BLaER1 (cell line): ENCODE data around the gene HOXD4.

Experiments
- H3K27ac ChIP-seq: shearing (Covaris generic); formaldehyde crosslinking; 2 replicates; pipeline ENCODE4 v1.8.1; 2022
- H3K27me3 ChIP-seq: shearing (Covaris generic); formaldehyde crosslinking; 2 replicates; pipeline ENCODE4 v1.8.1; 2022
- H3K36me3 ChIP-seq: shearing (Covaris generic); formaldehyde crosslinking; 2 replicates; pipeline ENCODE4 v1.8.1; 2022
- H3K4me1 ChIP-seq: shearing (Covaris generic); formaldehyde crosslinking; 2 replicates; pipeline ENCODE4 v1.8.1; 2022
- H3K4me2 ChIP-seq: shearing (Covaris generic); formaldehyde crosslinking; 2 replicates; pipeline ENCODE4 v1.8.1; 2022
- H3K4me3 ChIP-seq: shearing (Covaris generic); formaldehyde crosslinking; 2 replicates; pipeline ENCODE4 v1.8.1; 2022
- H3K9ac ChIP-seq: shearing (Covaris generic); formaldehyde crosslinking; 2 replicates; pipeline ENCODE4 v1.8.1; 2022
- H3K9me3 ChIP-seq: shearing (Covaris generic); formaldehyde crosslinking; 2 replicates; pipeline ENCODE4 v1.8.1; 2022
- H4K20me1 ChIP-seq: shearing (Covaris generic); formaldehyde crosslinking; 2 replicates; pipeline ENCODE4 v1.8.1; 2022
- Cebpa-rat ChIP-seq: shearing (Covaris generic); IDR thresholded peaks from 2 replicates; pipeline ENCODE4 v1.8.1; 2022

Gene HOXD4

DNA sequence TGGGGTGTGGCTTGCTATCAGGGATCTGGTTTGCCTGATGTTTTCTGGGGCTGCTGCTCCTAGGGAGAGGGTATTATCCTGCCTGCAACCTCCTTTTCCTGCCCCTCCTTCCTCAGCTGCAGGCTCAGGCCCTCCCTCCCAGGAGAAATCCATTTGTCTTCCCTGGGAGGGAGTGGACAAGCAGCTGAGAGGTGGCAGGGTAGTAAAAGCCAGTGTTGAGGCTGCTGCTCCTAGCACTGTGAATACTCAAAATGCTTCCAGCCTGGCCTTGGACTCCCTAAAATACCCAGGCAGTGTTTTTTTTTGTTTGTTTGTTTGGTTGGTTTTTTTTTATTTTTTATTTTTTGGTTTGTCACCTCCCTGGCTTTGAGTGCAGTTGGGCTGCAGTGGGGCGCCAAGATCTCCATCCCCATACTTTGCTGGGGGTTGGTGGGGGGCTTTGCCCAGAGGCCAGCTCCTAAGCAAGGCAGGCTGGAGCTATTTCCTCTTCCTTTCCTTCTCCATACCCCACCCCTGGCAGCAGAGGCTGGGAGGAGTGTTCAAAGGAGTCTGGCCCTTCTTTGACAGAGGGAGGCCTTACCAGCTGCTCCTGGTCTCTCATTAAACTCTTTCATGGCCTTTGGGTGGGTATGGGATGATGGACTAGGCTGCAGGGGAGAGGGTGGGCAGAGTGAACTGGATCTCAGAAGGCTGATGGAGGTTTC lies 19.4 kb downstream of the HOXD4 start:
- Histone ChIP-seq H3K9me3 (peaks cover 33% of the 10 kb centered on the region), H3K27me3 (peaks cover 43% of the 10 kb centered on the region), H3K27ac (no peak overlapping the region), H3K9ac (no peak overlapping the region), H3K4me1 (no peaks in the 10 kb centered on the region), H3K36me3 (no peaks in the 10 kb centered on the region), H3K4me3 (no peak overlapping the region), H4K20me1 (no peaks in the 10 kb centered on the region), H3K4me2 (no peak overlapping the region)
- no peak for TF ChIP-seq Cebpa-rat

DNA sequence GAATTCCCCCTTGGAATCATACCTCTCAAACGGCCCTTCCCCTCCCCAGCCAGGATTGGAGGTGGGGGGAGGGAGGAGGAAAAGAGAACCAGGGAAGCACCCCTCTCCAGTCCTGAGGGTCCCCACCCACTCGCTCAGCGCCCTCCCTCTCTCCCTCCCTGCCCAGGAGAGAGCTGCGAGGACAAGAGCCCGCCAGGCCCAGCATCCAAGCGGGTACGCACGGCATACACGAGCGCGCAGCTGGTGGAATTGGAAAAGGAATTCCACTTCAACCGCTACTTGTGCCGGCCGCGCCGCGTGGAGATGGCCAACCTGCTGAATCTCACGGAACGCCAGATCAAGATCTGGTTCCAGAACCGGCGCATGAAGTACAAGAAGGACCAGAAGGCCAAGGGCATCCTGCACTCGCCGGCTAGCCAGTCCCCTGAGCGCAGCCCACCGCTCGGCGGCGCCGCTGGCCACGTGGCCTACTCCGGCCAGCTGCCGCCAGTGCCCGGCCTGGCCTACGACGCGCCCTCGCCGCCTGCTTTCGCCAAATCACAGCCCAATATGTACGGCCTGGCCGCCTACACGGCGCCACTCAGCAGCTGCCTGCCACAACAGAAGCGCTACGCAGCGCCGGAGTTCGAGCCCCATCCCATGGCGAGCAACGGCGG lies 20.1 kb downstream of the HOXD4 start:
- no peak overlapping the region for H3K4me2 ChIP-seq
- H3K27me3 ChIP-seq = peaks cover 45% of the 10 kb centered on the region
- no peak overlapping the region for H3K9ac ChIP-seq
- H3K9me3 ChIP-seq = peaks cover 33% of the 10 kb centered on the region
- no peaks in the 10 kb centered on the region for H4K20me1 ChIP-seq
- no peak overlapping the region for H3K27ac ChIP-seq
- TF ChIP-seq Cebpa-rat = no peak
- no peaks in the 10 kb centered on the region for H3K36me3 ChIP-seq
- no peaks in the 10 kb centered on the region for H3K4me1 ChIP-seq
- H3K4me3 ChIP-seq = no peak overlapping the region

DNA sequence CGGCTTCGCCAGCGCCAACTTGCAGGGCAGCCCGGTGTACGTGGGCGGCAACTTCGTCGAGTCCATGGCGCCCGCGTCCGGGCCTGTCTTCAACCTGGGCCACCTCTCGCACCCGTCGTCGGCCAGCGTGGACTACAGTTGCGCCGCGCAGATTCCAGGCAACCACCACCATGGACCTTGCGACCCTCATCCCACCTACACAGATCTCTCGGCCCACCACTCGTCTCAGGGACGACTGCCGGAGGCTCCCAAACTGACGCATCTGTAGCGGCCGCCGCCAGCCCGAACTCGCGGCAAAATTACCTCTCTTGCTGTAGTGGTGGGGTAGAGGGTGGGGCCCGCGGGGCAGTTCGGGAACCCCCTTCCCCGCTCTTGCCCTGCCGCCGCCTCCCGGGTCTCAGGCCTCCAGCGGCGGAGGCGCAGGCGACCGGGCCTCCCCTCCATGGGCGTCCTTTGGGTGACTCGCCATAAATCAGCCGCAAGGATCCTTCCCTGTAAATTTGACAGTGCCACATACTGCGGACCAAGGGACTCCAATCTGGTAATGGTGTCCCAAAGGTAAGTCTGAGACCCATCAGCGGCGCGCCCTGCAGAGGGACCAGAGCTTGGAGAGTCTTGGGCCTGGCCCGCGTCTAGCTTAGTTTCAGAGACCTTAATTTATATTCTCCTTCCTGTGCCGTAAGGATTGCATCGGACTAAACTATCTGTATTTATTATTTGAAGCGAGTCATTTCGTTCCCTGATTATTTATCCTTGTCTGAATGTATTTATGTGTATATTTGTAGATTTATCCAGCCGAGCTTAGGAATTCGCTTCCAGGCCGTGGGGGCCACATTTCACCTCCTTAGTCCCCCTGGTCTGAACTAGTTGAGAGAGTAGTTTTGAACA lies 20.9 kb downstream of the HOXD4 start:
- Histone ChIP-seq H3K9me3 (peaks cover 33% of the 10 kb centered on the region), H3K27me3 (peaks cover 47% of the 10 kb centered on the region), H3K36me3 (no peaks in the 10 kb centered on the region), H3K27ac (no peak overlapping the region), H4K20me1 (no peaks in the 10 kb centered on the region), H3K4me3 (no peak overlapping the region), H3K4me2 (no peak overlapping the region), H3K9ac (no peak overlapping the region), H3K4me1 (no peaks in the 10 kb centered on the region)
- TF ChIP-seq Cebpa-rat = no peak

DNA sequence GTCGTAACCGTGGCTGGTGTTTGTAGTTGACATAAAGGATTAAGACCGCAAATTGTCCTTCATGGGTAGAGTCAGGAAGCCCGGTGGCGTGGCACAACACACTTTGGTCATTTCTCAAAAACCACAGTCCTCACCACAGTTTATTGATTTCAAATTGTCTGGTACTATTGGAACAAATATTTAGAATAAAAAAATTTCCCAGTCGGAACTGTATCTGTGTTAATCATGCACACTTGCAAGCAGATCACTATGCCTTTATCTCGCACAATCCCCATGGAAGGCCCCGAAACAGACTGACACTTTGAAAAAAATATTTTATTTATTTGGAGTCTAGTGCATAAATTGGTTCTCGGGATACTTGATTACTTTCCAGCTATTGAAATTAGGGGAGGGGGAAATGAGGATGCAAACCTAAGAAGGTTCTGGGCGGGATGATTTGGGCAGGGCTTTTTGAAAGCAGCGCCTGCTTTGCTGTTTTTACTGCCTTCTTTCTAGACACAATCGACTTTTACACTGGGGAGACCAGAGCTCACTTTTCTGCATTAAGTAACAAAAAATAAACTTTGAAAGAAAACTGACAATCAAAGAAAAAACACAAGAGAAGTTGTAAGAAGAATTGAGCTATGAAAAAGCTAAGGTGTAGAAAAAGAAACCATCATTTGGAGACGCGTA lies 21.7 kb downstream of the HOXD4 start:
- H4K20me1 ChIP-seq = no peaks in the 10 kb centered on the region
- no peaks in the 10 kb centered on the region for H3K4me1 ChIP-seq
- peaks cover 54% of the 10 kb centered on the region for H3K27me3 ChIP-seq
- no peak overlapping the region for H3K9ac ChIP-seq
- H3K36me3 ChIP-seq = no peaks in the 10 kb centered on the region
- no peak overlapping the region for H3K4me2 ChIP-seq
- TF ChIP-seq Cebpa-rat = no peak
- H3K4me3 ChIP-seq = no peak overlapping the region
- H3K27ac ChIP-seq = no peak overlapping the region
- peaks cover 38% of the 10 kb centered on the region for H3K9me3 ChIP-seq

DNA sequence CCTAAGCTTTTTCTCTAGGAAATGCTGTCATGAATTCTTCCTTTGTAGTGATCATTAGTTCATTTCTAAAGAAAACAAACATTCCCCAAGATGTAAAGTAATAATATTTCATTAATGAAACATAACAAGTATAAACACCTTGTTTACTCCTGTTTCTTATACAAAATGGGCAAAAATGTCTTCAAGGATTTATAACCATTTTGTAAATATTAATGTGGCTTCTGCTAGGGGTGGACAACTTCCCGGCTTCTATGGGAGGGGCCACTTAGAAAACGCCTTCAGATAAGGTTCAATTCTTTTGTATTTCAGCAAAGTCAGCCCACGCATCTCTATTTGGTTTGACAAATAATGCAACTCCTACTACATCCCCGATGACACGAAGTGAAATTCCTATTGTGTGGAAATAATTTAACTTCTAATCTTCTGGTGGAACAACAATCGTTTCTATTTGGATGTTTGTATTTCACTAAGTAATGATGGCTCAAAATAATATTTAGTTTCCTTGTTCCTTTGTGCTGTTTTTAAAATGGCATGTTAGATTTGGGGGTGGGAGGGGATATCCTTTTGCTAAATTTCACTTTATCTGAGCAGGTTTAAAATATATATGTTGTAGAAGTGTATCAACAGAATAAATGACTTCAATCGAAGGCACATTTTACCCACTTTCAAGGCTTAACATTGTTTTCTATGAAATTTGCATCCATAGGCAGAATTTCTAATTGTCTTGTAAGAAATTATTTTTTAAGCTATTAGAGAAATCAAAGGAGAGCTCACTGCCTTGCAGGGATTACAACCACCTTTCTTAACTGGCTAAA lies 22.4 kb downstream of the HOXD4 start:
- H3K4me1 ChIP-seq = no peaks in the 10 kb centered on the region
- H3K4me3 ChIP-seq = no peak overlapping the region

DNA sequence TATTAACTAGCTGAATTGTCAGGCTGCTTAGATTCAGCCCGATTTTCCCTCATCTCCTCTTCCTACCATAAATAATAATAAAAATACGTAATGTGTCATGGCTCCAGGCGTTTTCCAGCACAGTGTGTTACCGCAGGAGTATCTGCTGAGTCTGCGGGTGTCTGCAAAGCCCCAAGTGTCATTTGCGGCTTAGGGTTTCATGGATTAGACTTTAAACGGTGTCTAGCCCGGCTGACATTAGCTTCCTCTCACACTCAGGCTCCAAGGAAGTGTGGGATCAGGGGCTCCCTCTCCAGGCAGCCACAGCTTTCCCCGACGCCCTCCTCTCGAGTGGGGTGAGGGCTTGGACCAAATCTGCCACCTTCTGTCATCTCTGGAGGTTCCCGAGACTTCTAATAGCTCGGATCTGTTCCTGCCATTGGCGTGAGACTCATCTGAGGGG lies 23.1 kb downstream of the HOXD4 start:
- H3K4me2 ChIP-seq = no peak overlapping the region
- no peak overlapping the region for H3K27ac ChIP-seq
- H4K20me1 ChIP-seq = no peaks in the 10 kb centered on the region
- H3K4me1 ChIP-seq = no peaks in the 10 kb centered on the region
- H3K4me3 ChIP-seq = no peak overlapping the region
- H3K9ac ChIP-seq = no peak overlapping the region
- H3K9me3 ChIP-seq = peaks cover 48% of the 10 kb centered on the region
- H3K36me3 ChIP-seq = no peaks in the 10 kb centered on the region
- no peak for TF ChIP-seq Cebpa-rat
- peaks cover 65% of the 10 kb centered on the region for H3K27me3 ChIP-seq

More for the DNA sequence above, 22.4 kb downstream of the HOXD4 start:
- Histone ChIP-seq H3K36me3 (no peaks in the 10 kb centered on the region), H3K27ac (no peak overlapping the region), H3K9me3 (peaks cover 46% of the 10 kb centered on the region), H3K27me3 (peaks cover 60% of the 10 kb centered on the region), H4K20me1 (no peaks in the 10 kb centered on the region), H3K9ac (no peak overlapping the region), H3K4me2 (no peak overlapping the region)
- no peak for TF ChIP-seq Cebpa-rat

DNA sequence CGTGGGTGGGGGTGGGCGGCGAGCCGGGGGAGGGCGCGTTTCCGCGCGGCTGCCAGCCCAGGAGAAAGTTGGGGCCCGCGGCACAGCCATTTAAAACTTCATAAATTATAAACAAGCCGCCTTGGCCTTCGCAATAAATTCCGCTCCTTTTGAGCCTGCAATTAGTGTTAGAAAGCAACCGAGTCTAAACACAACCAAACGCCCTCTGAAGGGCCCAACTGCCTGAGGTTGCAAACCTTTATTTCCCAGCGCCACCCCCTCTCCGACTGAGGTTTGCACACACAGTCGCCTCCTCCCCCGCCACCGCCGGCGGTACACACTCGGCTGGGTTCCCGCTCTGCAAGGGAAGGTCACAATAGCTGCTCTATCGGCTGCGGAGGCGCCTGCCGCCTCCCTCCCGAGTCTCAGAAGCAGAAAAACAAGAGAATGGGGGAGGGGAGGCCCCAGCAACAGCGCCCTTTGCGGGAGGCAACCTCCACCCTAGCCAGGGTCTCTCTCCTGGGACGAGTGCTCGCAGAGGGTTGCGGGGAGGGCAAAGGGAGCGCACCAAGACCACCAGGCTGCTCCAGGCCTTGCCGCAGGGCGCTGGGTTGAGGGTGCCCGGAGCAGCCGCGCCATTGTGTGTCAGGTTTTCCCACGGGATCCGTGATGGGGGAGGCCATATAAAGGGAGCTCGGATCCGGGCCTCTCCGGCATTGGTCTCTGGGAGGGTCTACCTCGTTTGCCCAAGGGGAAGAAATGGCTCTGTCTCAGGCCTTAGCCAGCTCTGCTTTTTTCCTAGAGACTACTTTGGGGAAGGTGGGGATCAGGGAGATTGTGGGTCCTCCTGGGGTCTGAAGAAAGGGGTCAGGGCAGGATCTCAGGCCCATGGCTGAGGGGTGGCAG lies 23.7 kb downstream of the HOXD4 start:
- Histone ChIP-seq H3K4me1 (no peaks in the 10 kb centered on the region), H3K36me3 (no peaks in the 10 kb centered on the region), H3K9me3 (peaks cover 48% of the 10 kb centered on the region), H3K4me2 (no peak overlapping the region), H4K20me1 (no peaks in the 10 kb centered on the region), H3K27me3 (peaks cover 65% of the 10 kb centered on the region), H3K9ac (no peak overlapping the region), H3K4me3 (no peak overlapping the region), H3K27ac (no peak overlapping the region)
- TF ChIP-seq Cebpa-rat = no peak
